NCI-H128 (cell line): ENCODE results near the gene ZNF8.
"Not testable (repeated sequence)": the region's sequence is repeated elsewhere in the genome, so short reads cannot be mapped to it uniquely, and the experiment has no call there.

Source experiments
- DNase-seq: peaks from one replicate; lab custom pipeline; 2025; ENCODE audit not compliant: unreplicated experiment; lab: John Stamatoyannopoulos, UW

Gene ZNF8

DNA sequence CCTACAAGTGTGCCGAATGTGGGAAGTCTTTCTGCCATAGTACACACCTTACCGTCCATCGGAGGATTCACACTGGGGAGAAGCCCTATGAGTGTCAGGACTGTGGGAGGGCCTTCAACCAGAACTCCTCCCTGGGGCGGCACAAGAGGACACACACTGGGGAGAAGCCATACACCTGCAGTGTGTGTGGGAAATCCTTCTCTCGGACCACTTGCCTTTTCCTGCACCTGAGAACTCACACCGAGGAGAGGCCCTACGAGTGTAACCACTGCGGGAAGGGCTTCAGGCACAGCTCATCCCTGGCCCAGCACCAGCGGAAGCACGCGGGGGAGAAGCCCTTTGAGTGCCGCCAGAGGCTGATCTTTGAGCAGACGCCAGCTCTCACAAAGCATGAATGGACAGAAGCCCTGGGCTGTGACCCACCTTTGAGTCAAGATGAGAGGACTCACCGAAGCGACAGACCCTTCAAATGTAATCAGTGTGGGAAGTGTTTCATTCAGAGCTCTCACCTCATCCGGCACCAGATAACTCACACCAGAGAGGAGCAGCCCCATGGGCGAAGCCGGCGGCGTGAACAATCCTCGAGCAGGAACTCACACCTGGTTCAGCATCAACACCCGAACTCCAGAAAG is 16.1 kb downstream of the ZNF8 start:
- DNase-seq, result no peak

DNA sequence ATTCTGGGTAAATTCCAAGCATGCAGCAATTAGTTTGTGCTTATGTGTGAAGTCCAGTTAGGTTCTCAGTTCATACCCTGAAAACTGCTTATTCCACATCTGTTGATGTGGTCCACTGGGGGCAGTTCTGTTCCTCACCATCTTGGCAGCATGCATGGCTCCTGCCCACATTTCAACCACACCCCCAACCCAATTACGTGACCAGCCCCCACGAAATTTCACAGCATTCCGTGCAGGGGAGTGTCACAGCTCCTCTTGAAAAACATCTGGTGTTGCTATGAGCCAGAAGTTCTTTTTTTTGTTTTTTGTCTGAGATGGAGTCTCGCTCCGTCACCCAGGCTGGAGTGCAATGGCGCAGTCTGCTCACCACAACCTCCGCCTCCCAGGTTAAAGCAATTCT is 17.3 kb downstream of the ZNF8 start:
- no peak for DNase-seq

DNA sequence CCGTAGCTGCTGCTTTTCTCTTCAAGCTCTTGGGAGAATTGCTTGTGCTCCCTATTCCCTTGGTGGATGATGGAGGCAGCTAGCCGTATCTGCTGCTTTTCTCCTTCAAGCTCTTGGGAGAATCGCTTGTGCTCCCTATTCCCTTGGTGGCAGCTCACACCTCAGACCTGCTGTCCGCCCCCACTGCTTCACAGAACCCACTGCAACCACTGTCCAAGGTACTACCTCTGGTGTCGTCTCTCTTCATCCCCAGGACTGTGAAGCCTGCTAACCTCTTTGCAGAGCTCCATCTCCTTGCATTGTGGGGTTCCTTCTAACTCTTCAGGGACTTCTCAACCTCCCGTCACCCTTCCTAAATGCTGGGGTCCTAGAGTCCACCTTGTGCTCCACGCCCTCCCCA is 21.9 kb downstream of the ZNF8 start:
- no peak for DNase-seq

DNA sequence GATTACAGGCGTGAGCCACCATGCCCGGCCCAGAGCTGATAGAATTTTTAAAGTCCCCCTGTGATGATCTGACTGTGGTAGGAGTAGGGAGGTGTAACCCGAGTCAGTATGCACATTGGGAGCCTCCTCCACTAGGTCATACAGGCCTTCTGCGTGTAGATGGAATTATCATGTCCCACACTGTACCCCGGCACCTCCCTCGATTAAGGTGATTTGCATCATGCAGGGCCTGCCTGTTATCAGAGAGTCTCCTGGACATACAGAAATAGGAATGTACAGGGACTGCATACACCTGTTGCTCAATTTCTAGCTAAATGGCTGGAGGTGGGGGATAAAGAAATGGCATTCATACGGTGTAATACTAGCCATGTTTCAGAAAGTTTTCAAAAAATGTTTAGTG is 25.5 kb downstream of the ZNF8 start:
- no peak for DNase-seq

DNA sequence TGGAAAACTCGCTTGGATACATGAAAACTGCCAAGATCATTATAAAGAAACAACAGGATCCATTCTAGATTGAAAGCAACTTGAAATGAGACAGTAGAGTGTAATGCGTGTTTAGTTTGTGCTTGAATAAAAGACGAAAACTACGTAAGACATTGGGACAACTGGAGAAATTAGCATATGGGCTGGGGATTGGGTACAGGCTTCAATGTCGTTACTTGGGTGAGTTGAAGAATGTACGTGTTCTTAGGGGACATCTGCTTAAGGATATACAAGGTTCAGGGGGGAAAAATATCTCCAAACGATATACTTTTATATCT is 26.0 kb downstream of the ZNF8 start:
- no peak for DNase-seq

DNA sequence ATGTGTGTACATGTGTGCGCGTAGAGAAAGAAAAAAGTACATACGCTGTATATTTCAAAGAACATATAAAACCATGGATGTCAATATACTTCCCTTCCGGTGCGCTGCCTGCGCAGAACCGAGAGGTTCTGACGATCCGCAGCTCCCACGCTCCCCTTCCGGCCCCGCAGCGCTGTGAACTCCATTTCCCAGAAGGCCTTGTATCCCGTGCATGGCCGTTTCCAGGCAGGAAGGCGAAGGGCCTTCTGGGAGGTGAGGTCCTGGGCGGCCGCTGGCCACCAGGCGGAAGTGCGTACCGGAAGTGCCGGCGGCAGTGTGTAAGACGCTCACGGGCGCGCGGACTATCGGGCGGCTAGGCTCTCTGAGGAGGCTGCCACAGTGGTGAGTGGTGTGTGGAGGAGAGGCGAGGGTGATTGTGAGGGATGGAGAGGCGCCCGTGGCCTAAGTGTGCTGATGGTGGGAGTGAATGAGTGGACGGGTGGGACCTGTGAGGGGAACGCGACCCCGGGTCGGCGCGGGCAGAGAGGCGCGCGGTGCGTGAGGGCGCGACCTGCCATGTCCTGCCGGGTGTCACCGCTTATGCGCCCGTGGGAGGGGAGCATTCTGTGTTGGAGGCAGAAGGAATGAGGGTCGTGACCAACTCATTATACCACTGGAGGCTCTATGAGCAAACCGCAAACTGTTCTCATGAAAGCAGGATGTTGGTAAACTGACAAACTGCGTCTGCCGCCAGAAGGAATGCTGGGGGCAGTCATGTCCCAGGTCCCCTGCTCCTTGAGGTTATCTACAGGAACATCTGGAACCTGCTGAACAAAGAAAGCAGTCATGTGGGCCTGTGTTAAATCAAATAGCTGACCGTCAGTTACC is 26.5 kb downstream of the ZNF8 start, which contains the start of gene ERVK3-1:
ERVK3-1 (plus strand) TSS at position 313 of the 867 bp plus-strand sequence. CDS start 6,792 bp downstream, outside the sequence.
- DNase-seq, result peak; percentile 87

DNA sequence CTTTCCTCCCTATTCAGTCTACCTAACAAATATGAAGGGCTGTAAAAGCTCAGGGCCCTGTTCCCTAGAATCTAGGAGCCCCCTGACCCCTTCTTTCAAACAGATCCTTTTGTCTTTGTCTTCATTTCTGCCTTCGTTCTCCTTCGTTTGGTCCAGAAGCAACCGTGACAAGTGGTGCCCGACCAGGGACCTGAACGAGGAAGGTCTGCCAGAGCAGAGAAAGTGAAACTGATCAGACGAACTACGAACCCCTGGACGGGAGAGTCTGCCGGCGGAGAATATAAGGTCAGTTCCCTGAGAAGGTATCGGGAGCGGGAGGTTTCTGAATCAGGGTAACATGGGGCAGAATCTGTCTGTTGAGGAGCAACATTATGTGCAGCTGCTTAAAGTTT is 27.2 kb downstream of the ZNF8 start:
- DNase-seq, result no peak

DNA sequence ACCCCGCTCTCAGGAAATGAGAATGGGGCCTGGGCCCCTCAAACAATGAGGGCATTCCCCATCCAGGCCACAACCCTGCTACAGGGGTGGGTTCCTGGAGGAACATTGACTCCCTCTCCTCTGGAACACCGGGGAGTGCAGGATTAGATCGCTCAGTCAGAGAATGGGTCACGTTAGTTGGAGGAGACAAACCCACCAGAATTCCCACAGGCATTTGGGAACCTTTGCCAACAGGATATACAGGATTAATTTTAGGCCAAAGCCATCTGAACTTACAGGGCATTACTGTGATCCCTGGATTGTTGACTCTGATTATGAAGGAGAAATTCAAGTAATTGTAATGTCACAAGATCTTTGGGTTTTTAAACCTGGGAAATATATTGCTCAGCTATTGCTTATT is 29.0 kb downstream of the ZNF8 start:
- no peak for DNase-seq

DNA sequence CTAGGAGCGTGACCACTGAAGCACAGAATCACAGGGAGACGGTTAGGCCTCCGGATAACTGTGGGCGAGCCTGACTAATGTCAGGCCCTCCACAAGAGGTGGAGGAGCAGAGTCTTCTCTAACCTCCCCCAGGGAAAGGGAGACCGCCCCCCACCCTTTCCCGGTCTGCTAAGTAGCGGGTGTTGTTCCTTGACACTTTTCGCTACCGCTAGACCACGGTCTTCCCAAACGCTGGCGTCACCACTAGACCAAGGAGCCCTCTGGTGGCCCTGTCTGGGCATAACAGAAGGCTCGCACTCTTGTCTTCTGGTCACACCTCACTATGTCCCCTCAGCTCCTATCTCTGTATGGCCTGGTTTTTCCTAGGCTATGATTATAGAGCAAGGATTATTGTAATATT is 31.9 kb downstream of the ZNF8 start:
- not testable (repeated sequence) for DNase-seq

DNA sequence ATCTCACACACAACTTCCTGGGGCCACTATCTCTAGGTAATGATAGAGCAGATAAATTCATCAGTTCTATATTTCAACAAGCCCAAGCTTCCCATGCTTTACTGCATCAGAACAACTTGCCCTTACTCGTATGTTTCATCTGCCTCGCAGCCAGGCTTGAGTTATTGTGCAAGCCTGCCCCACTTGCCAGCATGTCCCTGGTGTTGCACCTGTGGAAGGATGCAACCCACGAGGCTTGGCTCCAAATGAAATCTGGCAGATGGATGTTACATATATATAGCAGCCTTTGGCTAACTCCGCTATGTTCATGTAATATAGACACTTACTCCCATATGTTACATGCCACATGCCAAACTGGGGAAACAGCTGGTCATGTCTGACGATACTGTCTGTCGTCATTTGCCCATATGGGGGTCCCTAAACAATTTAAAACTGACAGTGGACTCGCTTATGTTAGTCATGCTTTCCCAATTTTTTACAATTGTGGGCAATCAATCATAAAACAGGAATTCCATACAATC is 32.6 kb downstream of the ZNF8 start:
- no peak for DNase-seq

DNA sequence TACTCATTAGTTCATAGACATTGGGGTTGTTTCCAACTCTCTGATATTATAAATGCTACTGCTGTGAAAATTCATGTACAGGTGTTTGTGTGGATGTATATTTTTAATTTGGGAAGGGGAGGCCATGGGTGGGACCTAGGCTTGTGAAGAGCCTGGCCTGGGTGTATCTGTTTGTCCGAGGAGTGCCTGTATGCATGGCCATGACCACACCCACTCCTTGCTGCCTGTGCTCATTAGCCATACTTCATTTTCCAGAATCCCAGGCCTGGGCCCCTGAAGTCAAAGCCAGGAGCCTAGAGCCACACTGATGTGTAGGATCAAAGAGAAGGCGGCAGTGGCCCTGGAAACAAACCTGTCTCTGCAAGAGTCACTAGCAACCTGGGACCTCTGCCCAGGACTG is 36.8 kb downstream of the ZNF8 start:
- DNase-seq, result no peak

DNA sequence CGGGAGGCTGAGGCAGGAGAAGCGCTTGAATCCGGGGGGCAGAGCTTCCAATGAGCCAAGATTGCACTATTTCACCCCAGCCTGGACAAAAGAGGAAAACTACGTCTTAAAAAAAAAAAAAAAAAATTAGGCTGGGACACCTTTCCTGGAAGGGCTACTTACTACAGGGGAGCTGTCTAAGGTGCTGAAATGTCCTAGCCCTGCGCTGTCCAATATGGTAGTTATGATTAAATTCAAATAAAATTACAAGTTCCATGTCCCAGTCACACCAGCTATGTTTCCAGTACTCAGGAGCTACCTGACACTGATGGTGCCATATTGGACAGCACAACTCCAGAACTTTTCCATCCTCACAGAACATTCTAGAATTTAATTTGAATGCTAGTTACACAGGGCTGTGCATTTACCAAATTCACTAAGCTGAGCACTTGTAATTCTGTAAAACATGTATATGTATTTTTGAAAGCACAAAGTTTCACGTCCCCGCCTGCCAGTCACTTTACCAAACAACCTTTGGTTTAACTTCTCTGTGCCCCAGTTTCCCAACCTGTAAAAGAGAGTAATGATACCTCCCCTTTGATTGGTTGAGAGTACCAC is 38.8 kb downstream of the ZNF8 start:
- no peak for DNase-seq

DNA sequence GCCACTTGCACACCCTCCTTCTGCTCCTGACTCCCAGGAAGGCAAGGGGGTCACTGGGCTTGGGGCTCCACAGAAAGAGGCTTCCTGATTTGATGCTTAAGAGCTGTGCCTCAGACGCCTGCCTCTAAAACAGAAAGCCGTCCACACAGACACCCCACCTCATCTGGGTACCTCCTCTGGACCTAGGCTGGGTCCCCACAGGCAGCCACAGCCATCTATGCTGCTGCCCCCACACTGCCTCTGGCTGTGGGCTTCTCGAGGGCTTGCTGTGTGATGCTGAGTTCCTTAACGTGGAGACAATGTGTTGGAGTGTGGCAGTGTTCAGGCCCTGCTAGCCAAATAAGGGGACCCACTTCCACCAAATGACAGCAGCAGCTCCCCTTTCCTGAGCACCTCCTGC is 39.5 kb downstream of the ZNF8 start:
- no peak for DNase-seq

DNA sequence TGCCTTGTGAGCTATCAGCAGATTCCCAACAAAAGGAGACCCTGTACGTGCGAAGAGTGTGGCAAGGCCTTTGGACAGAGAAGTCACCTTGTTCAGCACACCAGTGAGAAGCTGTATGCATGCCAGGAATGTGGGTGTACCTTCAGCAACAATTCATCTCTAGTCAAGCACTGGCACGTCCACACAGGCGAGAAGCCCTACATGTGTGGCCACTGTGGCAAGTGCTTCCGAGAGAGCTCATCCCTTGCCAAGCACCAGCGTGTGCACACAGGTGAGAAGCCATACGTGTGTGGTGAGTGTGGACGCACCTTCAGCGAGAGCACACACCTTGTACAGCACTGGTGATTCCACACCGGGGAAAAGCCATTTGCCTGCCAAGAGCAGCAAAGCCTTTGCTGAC is 40.5 kb downstream of the ZNF8 start:
- DNase-seq, result no peak

DNA sequence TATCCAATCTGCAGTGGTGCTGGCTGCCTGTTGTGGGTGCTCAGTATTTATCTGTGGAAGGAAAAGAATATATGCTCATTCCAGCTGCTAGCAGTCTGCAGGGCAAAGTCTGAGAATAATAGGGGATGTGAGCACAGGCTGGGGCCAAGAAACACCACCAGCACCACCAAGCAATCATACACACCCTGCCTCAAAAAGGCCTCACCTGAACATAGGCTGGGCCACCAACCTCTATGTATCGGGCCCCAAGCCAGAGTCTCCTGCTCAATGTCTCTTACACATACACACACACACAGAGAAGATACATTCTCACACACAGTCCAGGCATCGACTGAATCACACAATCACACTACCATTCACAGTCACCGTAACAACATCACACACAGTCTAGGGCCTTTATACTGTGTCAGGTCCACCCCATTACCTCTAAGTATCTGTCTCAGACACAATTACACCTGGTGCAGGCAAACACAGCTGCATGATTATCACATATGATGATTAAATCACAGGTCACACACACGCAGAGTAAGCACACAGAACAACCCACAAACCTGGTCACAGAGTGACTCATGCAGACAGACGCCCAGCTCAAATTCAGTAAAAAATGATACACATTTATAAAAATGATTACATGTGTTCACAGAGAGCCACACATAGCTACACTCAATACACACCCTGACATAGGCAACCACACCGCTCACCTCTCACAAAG is 46.7 kb downstream of the ZNF8 start:
- DNase-seq, result no peak

DNA sequence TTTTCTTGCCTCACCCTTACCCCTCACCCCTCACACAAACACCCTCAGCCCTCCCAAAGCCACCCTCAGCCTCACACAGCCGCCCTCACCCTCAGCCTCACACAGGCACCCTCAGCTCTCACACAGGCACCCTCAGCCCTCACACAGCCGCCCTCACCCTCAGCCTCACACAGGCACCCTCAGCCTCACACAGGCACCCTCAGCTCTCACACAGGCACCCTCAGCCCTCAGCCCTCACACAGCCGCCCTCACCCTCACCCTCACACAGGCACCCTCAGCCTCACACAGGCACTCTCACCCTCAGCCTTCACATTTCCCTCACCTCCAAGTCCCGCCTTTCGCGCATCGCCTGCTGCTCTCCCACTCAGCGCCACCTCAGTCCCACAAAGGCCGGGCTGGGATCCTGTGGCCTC is 47.8 kb downstream of the ZNF8 start:
- no peak for DNase-seq

DNA sequence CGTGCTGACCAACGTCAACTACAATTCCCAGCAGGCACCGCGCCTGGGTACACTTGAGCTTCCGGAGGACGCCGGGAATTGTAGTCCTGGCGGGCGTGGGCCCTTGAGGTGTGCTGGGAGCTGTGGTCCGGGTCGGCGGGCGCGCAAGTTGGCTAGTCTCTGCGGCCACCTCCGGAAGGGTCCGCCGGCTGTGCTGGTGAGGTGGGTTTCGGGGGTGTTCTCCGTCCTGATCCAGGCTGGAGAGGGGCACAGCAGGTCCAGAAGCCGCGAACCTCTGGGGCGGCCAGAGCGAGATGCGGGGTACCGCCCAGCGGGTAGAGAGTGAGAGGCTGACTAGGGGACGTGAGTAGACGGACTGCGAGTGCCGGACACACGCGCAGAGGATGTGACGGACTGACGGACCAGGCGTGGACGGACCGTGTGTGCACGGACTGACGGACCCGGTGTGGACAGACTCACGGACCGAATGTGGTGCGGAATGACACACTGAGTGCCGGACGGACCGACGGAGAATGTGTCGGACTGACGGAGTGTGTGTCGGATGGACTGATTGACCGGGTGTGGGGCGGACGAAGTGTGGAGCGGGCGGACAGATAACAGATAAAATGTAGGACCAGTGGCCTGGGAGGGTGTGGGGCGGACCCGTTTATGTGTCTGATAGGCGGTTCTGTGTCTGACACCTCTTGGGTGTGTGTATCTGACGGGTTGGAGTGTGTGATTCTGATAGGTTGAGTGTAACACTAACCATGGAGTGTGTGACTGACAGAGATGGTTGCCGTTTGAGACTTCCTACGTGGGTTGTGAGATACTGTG is 48.4 kb downstream of the ZNF8 start, which contains the start of gene ZSCAN22:
ZSCAN22 (plus strand) TSS at position 81 of the 813 bp plus-strand sequence. CDS start 7,809 bp downstream, outside the sequence.
- peak; percentile 95 for DNase-seq

DNA sequence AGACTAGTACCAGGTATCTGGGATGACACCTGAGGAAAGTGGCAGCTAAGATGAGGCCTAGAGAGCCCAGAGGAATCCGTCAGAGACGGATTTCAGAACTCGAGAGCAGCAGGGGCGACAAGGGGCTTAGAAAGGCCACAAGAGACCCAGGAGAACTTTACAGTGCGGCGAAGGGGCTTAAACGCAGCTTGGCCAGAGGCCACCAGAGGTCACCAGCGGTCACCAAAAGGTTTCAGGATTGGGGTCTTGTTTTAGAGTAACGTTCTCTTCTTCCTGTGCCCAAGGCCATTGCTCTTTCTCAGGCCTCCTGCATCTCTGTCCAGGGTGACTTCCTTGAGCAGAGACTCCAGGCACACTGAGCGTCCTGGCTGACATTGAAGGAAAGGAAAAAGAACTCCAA is 50.2 kb downstream of the ZNF8 start:
- DNase-seq, result peak; percentile 7

DNA sequence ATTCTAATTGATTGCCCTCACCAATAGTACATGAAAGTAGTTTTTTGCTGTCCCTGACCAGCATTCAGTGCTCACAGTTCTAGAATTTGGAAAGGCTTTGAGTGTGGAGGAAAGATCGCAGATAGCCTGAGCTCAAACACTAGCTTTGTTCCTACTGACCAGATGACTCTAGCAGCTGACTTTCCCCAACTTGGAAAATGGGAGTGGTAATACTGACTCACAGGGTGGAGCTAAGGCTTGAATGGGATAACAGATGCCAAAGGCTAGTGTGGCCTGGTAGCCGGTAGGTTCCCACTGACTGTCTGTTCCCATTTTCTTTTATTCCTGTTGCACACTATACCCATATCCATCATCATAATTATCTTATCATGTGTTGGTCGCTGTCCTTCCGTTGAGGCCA is 51.7 kb downstream of the ZNF8 start:
- no peak for DNase-seq

DNA sequence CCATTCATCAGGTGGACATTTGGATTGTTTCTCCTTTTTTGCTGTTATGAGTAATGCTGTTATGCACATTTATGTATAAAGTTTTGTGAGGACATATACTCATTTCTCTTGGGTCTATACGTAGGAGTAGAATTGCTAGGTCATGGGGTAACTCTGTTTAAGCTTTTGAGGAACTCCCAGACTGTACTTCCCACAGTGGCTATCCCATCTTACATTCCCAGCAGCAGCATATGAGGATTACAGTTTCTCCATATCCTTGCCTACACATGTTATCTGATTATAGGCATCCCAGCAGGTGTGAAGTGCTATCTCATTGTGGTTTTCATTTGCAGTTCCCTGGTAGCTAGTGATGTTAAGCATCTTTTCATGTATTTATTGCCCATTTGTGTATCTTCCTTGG is 53.9 kb downstream of the ZNF8 start:
- DNase-seq, result no peak
